GM20000 (cell line): ENCODE measurements around the gene FOXP1.

ENCODE experiments used
- DNase-seq: peaks from one replicate; pipeline ENCODE4 v3.0.0; 2012; ENCODE audit warnings: low spot score
- CTCF ChIP-seq: IDR thresholded peaks from 2 replicates; pipeline ENCODE4 v1.5.1; 2012; ENCODE audit warnings: mild to moderate bottlenecking, control low read depth; ENCODE audit errors: extremely low read depth, missing control alignments

The FOXP1 gene

GRCh38 chr3:71033681-71034220 lies 549.8 kb downstream of the FOXP1 start:
- TF ChIP-seq CTCF = no peak
- DNase-seq = no peak

GRCh38 chr3:71031914-71032521 lies 551.5 kb downstream of the FOXP1 start:
- TF ChIP-seq CTCF = no peak
- DNase-seq = no peak

GRCh38 chr3:71031181-71031580 lies 552.3 kb downstream of the FOXP1 start:
- DNase-seq = no peak
- TF ChIP-seq CTCF = no peak

GRCh38 chr3:71030748-71031147 lies 552.8 kb downstream of the FOXP1 start:
- DNase-seq = no peak
- TF ChIP-seq CTCF = no peak

GRCh38 chr3:71029770-71030169 lies 553.8 kb downstream of the FOXP1 start:
- TF ChIP-seq CTCF = no peak
- DNase-seq = no peak

- no peak for DNase-seq
- TF ChIP-seq CTCF = no peak
Observed at GRCh38 chr3:71028802-71029201, 554.7 kb downstream of the FOXP1 start.

- no peak for DNase-seq
- no peak for TF ChIP-seq CTCF
Observed at GRCh38 chr3:71028184-71028583, 555.3 kb downstream of the FOXP1 start.
